GM21825 (cell line): ENCODE results near the gene MAML3.

Experiments
- ATAC-seq: cut with Tn5 transposase; IDR thresholded peaks from one replicate; pipeline ENCODE4 v1.9.1; 2021; ENCODE audit warnings: mild to moderate bottlenecking, moderate library complexity; ENCODE audit not compliant: unreplicated experiment

MAML3 gene

GRCh38 chr4:139880841-139881240, 273.1 kb downstream of the MAML3 start:
- ATAC-seq: no peak

GRCh38 chr4:139878050-139878449, 275.9 kb downstream of the MAML3 start:
- no peak for ATAC-seq

- no peak for ATAC-seq
These were observed 277.5 kb downstream of the MAML3 start for GRCh38 chr4:139876337-139876941.

GRCh38 chr4:139875411-139875825, 278.6 kb downstream of the MAML3 start:
- ATAC-seq: no peak

GRCh38 chr4:139873111-139873860, 280.7 kb downstream of the MAML3 start:
- no peak for ATAC-seq

- no peak for ATAC-seq
These were observed 281.7 kb downstream of the MAML3 start for GRCh38 chr4:139872274-139872673.

GRCh38 chr4:139869810-139870209, 284.2 kb downstream of the MAML3 start:
- ATAC-seq: no peak

GRCh38 chr4:139866276-139866962, 287.6 kb downstream of the MAML3 start:
- no peak for ATAC-seq

- ATAC-seq: no peak
These were observed 288.4 kb downstream of the MAML3 start for GRCh38 chr4:139865537-139865936.

GRCh38 chr4:139863531-139863930, 290.5 kb downstream of the MAML3 start:
- ATAC-seq: no peak

- no peak for ATAC-seq
These were observed 292.5 kb downstream of the MAML3 start for GRCh38 chr4:139861471-139861870.

- no peak for ATAC-seq
These were observed 293.5 kb downstream of the MAML3 start for GRCh38 chr4:139860435-139861024.

- ATAC-seq: no peak
These were observed 294.1 kb downstream of the MAML3 start for GRCh38 chr4:139859876-139860275.

GRCh38 chr4:139858436-139859205, 295.4 kb downstream of the MAML3 start:
- ATAC-seq: peak; percentile 92

GRCh38 chr4:139857977-139858376, 296.0 kb downstream of the MAML3 start:
- ATAC-seq: no peak

- ATAC-seq: no peak
These were observed 297.0 kb downstream of the MAML3 start for GRCh38 chr4:139857021-139857420.

- no peak for ATAC-seq
These were observed 299.1 kb downstream of the MAML3 start for GRCh38 chr4:139854668-139855403.

GRCh38 chr4:139853309-139853708, 300.7 kb downstream of the MAML3 start:
- ATAC-seq: no peak

- ATAC-seq: no peak
These were observed 301.2 kb downstream of the MAML3 start for GRCh38 chr4:139852612-139853269.

GRCh38 chr4:139851639-139852038, 302.3 kb downstream of the MAML3 start:
- ATAC-seq: no peak
